ENCODE results near the gene AHNAK. TPM values are rescaled to one million over a fixed set of nuclear protein-coding genes. Genes with fewer than 3 reads are reported as not detected.
"Not testable (repeated sequence)": the region's sequence is repeated elsewhere in the genome, so short reads cannot be mapped to it uniquely, and the experiment has no call there.

The AHNAK gene, protein sequence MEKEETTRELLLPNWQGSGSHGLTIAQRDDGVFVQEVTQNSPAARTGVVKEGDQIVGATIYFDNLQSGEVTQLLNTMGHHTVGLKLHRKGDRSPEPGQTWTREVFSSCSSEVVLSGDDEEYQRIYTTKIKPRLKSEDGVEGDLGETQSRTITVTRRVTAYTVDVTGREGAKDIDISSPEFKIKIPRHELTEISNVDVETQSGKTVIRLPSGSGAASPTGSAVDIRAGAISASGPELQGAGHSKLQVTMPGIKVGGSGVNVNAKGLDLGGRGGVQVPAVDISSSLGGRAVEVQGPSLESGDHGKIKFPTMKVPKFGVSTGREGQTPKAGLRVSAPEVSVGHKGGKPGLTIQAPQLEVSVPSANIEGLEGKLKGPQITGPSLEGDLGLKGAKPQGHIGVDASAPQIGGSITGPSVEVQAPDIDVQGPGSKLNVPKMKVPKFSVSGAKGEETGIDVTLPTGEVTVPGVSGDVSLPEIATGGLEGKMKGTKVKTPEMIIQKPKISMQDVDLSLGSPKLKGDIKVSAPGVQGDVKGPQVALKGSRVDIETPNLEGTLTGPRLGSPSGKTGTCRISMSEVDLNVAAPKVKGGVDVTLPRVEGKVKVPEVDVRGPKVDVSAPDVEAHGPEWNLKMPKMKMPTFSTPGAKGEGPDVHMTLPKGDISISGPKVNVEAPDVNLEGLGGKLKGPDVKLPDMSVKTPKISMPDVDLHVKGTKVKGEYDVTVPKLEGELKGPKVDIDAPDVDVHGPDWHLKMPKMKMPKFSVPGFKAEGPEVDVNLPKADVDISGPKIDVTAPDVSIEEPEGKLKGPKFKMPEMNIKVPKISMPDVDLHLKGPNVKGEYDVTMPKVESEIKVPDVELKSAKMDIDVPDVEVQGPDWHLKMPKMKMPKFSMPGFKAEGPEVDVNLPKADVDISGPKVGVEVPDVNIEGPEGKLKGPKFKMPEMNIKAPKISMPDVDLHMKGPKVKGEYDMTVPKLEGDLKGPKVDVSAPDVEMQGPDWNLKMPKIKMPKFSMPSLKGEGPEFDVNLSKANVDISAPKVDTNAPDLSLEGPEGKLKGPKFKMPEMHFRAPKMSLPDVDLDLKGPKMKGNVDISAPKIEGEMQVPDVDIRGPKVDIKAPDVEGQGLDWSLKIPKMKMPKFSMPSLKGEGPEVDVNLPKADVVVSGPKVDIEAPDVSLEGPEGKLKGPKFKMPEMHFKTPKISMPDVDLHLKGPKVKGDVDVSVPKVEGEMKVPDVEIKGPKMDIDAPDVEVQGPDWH (N-terminal part only)
- 184 and 206 TPM in 2 replicates for total RNA-seq (2014; rRNA removed; shearing (Covaris generic))

DNA sequence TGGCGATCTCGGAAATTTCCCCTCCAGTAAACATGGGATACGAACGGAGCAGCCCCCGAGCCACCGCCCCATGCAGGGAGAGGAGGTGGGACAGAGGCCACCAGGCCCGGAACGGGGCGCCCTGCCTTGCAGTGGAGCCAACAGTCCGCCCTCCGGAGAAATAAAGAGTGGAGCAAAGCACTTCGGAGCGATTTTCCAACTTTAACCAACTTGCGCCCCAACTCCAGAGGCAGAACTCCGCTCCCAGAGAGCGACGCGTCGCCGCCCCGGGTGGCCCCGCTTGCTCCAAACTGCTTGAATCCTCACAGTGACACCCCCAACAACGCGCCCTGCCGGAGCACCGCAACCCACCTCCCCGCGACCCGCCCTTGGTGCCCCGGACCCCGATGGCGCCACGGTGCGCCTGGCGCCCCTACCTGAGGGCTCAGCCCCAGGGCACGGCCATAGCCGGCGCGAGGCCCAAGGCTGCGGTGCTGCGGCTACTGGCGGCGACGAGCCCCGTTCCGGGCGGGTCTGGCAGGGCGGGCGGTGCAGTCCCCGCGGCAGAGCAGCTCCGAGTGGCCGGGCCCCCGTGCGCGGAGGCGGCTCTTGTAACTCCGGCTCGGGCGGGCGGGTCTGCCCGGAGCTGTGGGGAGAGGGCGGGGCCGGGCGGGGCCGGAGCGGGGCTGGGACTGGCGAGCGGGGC is at the start of gene AHNAK:
Gene AHNAK, minus strand, starts transcription at position 563 of the 685 bp plus-strand sequence. CDS start 10,708 bp downstream, outside the sequence.
- peak; percentile 82 for DNase-seq (ENCODE audit: low read depth)

GRCh38 chr11:62595124-62595523 is 48.5 kb upstream of the AHNAK start:
- DNase-seq (ENCODE audit: low read depth) = no peak

DNA sequence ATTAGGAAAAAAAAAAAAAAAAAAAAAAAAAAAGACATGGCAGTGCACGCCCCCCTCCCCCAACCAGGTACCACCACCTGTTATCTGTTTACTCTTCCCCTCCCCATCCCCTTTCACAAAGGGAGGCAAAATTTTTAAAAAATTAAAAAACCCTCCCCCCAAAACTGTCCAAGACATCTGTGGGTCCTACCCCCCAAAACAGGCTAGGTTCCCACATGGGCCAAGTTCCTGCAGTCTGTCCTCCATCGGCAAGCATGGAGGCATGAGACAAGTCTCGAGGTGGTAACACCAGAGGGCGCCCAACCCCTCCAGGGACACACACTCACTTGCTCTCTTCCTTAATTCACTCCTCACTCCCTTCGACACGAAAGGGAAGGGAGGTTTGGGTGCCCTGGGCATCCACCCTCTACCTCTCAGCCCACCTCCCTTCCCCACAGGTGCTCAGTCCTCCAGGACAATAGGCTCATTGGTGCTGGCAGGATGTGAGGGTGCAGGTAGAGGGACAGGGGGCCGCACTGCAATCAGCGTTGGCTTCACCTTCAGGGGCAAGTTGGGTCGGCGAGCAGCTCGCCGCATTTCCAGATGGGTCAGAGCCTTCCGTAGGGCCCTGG is 46.9 kb upstream of the AHNAK start:
- DNase-seq (ENCODE audit: low read depth) = peak; percentile 75

GRCh38 chr11:62592989-62593421 is 46.4 kb upstream of the AHNAK start:
- DNase-seq (ENCODE audit: low read depth) = no peak

- DNase-seq (ENCODE audit: low read depth) = no peak
Observed at GRCh38 chr11:62592146-62592815, 45.7 kb upstream of the AHNAK start.

- peak; percentile 100 for DNase-seq (ENCODE audit: low read depth)
Observed at GRCh38 chr11:62591448-62592145, 45.0 kb upstream of the AHNAK start, which contains the start of gene TUT1. Gene TUT1 (minus strand): TSS chr11:62591523. CDS start chr11:62591485, 38 bp downstream.

- peak; percentile 23 for DNase-seq (ENCODE audit: low read depth)
Observed at GRCh38 chr11:62588966-62589637, 42.5 kb upstream of the AHNAK start.

DNA sequence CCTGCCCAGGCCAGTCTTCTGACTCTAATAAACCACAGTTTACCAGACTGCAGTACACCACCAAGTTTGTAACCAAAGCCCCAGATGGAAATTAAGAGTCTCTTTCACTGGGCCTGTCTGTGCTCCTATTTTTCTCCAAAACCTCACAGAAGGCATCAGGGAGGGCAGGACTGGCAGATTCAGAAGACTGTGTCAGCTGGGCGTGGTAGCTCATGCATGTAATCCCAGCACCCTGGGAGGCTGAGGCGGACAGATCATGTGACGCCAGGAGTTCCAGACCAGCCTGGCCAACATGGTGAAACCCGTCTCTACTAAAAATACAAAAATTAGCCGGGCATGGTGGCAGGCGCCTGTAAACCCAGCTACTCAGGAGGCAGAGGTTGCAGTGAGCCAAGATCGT is 38.8 kb upstream of the AHNAK start:
- DNase-seq (ENCODE audit: low read depth) = not testable (repeated sequence)

- DNase-seq (ENCODE audit: low read depth) = not testable (repeated sequence)
Observed at GRCh38 chr11:62581735-62582134, 35.1 kb upstream of the AHNAK start.

DNA sequence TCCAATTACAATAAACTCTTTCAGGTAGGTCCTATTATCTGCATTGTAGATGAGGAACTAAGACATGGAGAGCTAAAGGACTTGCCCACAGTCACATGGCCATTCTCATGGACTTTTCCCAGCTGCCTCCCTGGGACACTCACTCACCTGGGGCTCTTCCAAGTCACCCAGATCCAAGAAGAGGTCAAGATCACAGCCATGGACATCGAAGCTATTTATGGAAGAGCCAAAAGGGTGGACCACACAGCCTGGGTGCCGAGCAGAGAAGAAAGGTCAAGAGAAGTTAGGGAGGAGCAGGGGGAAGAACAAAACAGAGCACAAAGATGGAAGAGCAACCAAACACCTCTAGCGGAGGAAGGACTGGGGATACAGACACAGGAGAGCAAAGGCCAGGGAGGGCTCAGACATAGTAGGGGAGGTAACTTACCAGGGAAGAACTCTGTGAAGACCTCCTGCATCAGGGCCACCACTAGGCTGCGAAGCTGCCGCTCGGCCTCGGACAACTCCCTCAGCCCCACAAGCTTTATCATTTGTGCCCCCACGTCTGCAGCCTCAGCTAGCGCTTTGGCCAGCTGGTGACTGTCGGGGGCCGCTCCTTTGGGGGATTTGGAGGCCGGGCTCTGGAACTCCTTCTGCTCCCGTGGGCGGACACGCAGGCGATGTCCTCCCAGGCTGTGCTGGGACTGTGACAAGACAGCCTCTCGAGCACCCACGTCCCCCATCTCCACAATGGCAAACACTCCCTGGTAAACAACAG is 34.5 kb upstream of the AHNAK start:
- DNase-seq (ENCODE audit: low read depth) = no peak

- DNase-seq (ENCODE audit: low read depth) = no peak
Observed at GRCh38 chr11:62579252-62579651, 32.6 kb upstream of the AHNAK start.

DNA sequence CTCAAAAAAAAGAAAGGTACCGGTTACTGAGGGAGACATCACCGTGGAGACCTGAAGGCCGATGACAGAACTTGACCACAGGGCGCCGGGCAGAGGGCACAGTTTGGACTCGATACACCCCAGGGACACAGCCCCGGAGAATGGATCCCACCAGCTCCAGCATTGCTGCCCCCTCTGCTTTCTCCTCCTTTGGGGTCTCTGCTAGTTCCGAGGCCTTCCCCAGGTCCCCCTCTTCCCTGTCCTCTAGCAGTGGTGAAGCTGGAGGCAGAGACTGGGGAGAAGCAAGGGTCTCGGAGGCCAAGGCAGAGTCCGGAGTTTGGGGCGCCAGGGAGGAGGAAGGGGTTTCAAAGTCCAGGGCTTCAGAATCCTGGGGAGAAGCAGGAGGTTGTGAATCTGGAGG is 31.9 kb upstream of the AHNAK start:
- DNase-seq (ENCODE audit: low read depth) = no peak

DNA sequence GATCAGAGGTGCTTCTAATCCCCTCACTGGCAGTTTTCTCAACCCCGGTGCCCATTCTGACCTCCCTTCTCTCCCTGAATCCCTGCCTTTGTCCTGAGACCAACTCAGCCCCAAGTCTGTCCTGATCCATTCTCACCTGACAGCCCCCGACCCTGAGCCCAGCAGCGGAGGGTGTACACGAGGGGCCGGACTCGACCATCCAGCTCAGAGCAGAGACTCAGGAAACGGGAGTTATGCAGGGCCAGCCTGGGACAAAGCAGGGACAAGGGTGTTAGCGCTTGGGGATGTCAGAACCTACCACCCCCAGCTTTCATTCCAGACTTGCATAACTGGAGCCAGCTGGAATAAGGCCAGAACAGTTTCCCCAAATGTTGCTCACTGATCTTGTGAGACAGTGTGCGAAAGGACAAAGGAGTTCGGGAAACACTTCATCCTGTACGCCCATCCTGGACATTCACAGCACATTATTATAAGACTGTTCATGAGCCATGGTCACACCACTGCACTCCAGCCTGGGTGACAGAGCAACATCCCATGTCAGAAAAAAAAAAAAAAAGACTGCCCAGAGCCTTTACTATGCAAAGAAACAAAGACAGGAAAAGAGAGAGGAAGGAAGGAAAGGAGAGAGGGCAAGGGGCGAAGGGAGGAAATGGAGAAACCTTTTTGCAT is 30.6 kb upstream of the AHNAK start:
- DNase-seq (ENCODE audit: low read depth) = no peak

DNA sequence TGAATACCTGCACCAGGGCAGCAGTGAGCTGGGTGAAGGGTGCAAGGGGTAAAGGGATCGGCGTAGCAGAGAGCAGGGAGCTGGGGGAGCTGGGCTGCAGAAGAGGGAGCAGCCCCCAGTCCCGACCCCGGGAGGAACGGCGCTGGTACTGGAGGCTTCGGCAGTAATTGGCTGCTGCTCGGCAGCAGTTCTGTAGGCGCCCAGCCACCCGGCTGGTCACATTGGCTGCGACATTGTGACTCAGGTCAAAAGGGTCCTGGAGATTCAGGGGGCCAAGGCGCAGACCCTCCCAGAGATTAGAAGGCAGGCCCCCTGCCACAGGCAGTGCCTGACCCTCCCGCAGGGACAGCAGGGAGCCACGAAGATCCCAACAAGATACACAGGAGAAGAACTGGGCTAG is 29.2 kb upstream of the AHNAK start:
- DNase-seq (ENCODE audit: low read depth) = no peak

GRCh38 chr11:62575156-62575555 is 28.6 kb upstream of the AHNAK start:
- DNase-seq (ENCODE audit: low read depth) = no peak

DNA sequence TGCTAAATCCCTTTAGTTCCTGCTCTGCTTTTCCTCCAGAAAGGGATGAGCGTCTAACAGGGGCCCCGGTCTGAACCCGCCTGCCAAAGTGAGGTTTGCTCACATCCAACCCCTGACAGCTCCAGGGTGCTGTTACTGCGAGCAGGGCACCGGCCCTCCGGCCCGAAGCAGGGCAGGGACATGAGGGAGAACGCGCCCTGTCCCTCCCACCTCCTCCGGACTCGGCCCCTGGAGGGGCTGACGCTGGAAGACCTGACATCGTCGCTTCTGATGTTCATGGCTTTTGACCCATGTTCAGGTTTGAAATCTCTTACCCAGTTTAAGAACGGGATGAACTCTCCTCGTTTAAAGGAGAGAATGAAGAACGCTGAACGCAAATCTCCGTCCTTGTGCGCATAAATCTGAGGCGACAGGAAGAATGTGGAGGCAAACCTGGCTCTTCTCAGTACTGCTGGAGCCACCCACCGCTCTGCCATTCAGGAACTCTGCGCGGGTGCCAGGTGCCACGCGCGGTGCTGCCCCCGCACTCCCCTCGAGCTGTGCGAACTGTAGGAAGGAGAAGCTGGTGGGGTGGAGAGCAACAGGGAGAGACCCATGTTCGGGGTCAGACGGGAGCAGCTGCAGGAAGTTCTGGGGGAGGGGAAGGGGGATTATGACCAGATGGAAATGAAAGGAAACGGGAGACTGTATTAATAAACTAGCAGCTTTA is 27.9 kb upstream of the AHNAK start:
- DNase-seq (ENCODE audit: low read depth) = peak; percentile 25
